Gastroesophageal sphincter (tissue), 3 donors: Measurements from ENCODE around the gene VIM.
"Not testable (repeated sequence)": the region's sequence is repeated elsewhere in the genome, so short reads cannot be mapped to it uniquely, and the experiment has no call there.

Experiments
- EP300 ChIP-seq: sonication (generic); formaldehyde crosslinking; IDR thresholded peaks from one replicate; pipeline ENCODE4 v1.6.1; 2017; ENCODE audit warnings: antibody characterized with exemption, mild to moderate bottlenecking
- POLR2A ChIP-seq, 2 donors: fragments of 450-650 bp; IDR thresholded peaks; one replicate each; pipeline ENCODE4 v1.6.1; 2017; ENCODE audit warnings: antibody characterized with exemption in 2 of 2, mild to moderate bottlenecking in 2 of 2, moderate library complexity in 1 of 2
- POLR2AphosphoS5 ChIP-seq: sonication (generic); formaldehyde crosslinking; IDR thresholded peaks from one replicate; pipeline ENCODE4 v1.6.1; 2017; ENCODE audit warnings: antibody characterized with exemption
- TF ChIP-seq, protein P1 (sequence below), 4 experiments: fragments of 200-600 bp in 2 of 4; fragments of 450-650 bp in 2 of 4; sonication (generic) in 1 of 4; IDR thresholded peaks; one replicate each; pipeline ENCODE4 v1.5.1; 2017 to 2019; ENCODE audit warnings: antibody characterized with exemption in 4 of 4, mild to moderate bottlenecking in 2 of 4, moderate library complexity in 2 of 4

DNA sequence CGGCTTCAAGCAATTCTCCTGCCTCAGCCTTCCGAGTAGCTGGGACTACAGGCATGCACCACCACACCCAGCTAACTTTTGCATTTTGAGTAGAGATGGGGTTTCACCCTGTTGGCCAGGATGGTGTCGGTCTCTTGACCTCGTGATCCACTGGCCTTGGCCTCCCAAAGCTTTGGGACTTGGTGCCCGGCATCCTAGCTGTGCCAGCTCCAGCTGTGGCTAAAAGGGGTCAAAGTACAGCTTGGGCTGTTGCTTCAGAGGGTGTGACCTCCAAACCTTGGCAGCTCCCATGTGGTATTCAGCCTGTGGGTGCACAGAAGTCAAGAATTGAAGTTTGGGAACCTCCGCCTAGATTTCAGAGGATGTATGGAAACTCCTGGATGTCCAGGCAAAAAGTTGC is 38.5 kb downstream of the VIM start:
- not testable (repeated sequence) for TF ChIP-seq POLR2A (IDR thresholded peaks at IDR 0.05); EP300; POLR2AphosphoS5
- TF ChIP-seq, protein P1, sequence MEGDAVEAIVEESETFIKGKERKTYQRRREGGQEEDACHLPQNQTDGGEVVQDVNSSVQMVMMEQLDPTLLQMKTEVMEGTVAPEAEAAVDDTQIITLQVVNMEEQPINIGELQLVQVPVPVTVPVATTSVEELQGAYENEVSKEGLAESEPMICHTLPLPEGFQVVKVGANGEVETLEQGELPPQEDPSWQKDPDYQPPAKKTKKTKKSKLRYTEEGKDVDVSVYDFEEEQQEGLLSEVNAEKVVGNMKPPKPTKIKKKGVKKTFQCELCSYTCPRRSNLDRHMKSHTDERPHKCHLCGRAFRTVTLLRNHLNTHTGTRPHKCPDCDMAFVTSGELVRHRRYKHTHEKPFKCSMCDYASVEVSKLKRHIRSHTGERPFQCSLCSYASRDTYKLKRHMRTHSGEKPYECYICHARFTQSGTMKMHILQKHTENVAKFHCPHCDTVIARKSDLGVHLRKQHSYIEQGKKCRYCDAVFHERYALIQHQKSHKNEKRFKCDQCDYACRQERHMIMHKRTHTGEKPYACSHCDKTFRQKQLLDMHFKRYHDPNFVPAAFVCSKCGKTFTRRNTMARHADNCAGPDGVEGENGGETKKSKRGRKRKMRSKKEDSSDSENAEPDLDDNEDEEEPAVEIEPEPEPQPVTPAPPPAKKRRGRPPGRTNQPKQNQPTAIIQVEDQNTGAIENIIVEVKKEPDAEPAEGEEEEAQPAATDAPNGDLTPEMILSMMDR (IDR thresholded peaks at IDR 0.05): not testable (repeated sequence)
